ENCODE measurements around the gene MCF2.

- TF ChIP-seq CTCF (IDR thresholded peaks at IDR 0.05; ENCODE audit: poor library complexity, severe bottlenecking) (no peak), EP300 (conservative IDR thresholded peaks at IDR 0.05; ENCODE audit: poor library complexity, severe bottlenecking) (no peak)
Observed at GRCh38 chrX:139533444-139533843, 174.5 kb downstream of the MCF2 start.
